ENCODE data around the gene LGALS1. TPM values are rescaled to one million over a fixed set of nuclear protein-coding genes. Genes with fewer than 3 reads are reported as not detected.

The LGALS1 gene
- polyA plus RNA-seq, 1 of the 3 experiments (the other 2 are of a cell fraction), result 12,045 TPM

- TF ChIP-seq YY1 (IDR thresholded peaks at IDR 0.05; ENCODE audit: low read depth) (no peak), FOXM1 (IDR thresholded peaks at IDR 0.05; ENCODE audit: low read depth) (no peak), JUND (IDR thresholded peaks at IDR 0.05) (no peak), SIN3A (IDR thresholded peaks at IDR 0.05; ENCODE audit: borderline replicate concordance, low read depth, low read length) (no peak), CHD2 (IDR thresholded peaks at IDR 0.05; ENCODE audit: low read length, partially characterized antibody) (no peak), FOSL2 (IDR thresholded peaks at IDR 0.05; ENCODE audit: borderline replicate concordance, low read depth) (no peak), NRF1 (IDR thresholded peaks at IDR 0.05; ENCODE audit: low read depth, low read length) (no peak), MEF2A (IDR thresholded peaks at IDR 0.05; ENCODE audit: borderline replicate concordance, low read depth) (no peak), RCOR1 (IDR thresholded peaks at IDR 0.05; ENCODE audit: low read length) (no peak), EZH2phosphoT487 (IDR thresholded peaks at IDR 0.05; ENCODE audit: borderline replicate concordance, low read depth) (no peak), EP300 (IDR thresholded peaks at IDR 0.05; ENCODE audit: borderline replicate concordance in 1 of 2, low read depth in 1 of 2, low read length in 1 of 2) (no peak), RFX5 (IDR thresholded peaks at IDR 0.05; ENCODE audit: low read length) (no peak), POLR2AphosphoS5 (IDR thresholded peaks at IDR 0.05; ENCODE audit: low read depth, low read length) (no peak), SMC3 (IDR thresholded peaks at IDR 0.05; ENCODE audit: low read depth, low read length) (no peak), RXRA (IDR thresholded peaks at IDR 0.05; ENCODE audit: borderline replicate concordance, low read depth) (no peak), USF1 (IDR thresholded peaks at IDR 0.05; ENCODE audit: borderline replicate concordance, low read depth) (no peak)
- Histone ChIP-seq H3K9me3 (no peaks in the 10 kb centered on the region), H3K4me2 (peak overlapping the region; percentile 82), H3K36me3 (replicated peaks in 1 of 2; ENCODE audit: control insufficient read depth in 1 of 2, insufficient read depth in 2 of 2, low read length in 1 of 2) (peaks cover 0 to 3% of the 10 kb centered on the region in 2 experiments), H3K9ac (peak overlapping the region; percentile 50; the same call in 1 of the 2 replicates), H3K9me2 (no peaks in the 10 kb centered on the region), H3K79me2 (ENCODE audit: insufficient read depth) (peaks cover 33% of the 10 kb centered on the region), H3K4me1 (ENCODE audit: control insufficient read depth in 1 of 2, insufficient read depth in 2 of 2, low read depth in 1 of 2, low read length in 1 of 2) (peaks cover 19 to 37% of the 10 kb centered on the region in 2 experiments; a peak in 3 of 4 replicates), H3K27me3 (ENCODE audit: insufficient read depth) (no peaks in the 10 kb centered on the region), H2AFZ (ENCODE audit: low read depth) (peak overlapping the region; percentile 91), H3K27ac (ENCODE audit: low read depth in 2 of 2, low read length in 1 of 2) (peak overlapping the region; percentile 73 to 93), H3F3A (replicated peaks; ENCODE audit: insufficient read depth) (peaks cover 20% of the 10 kb centered on the region), H3K4me3 (ENCODE audit: low read depth in 2 of 2, low read length in 1 of 2) (peak overlapping the region; percentile 67 to 69), H4K20me1 (ENCODE audit: insufficient read depth) (peaks cover 22% of the 10 kb centered on the region; the same call in 1 of the 2 replicates)
- CTCF ChIA-PET, result interaction anchor here (1.4 to 44.3 kb wide), 5 partner anchors 24 to 78 kb away, joined by 5 to 898 read pairs (median 6); partner anchors contain the start of genes NOL12, SH3BP1 and TRIOBP
- 13% methylated on average over 6 of the region's 6 CpGs for WGBS (ENCODE audit: low lambda C conversion rate)
- POLR2A ChIA-PET, result interaction anchor here (0.8 to 2.7 kb wide), 12 partner anchors 10 to 149 kb away, joined by 3 to 28 read pairs (median 4); partner anchors contain the start of genes GCAT, LGALS1 and NOL12
- DNase-seq, result peak; percentile 75
These were observed 17.8 kb upstream of the LGALS1 start for GRCh38 chr22:37657590-37658132.
